GM10266 (cell line): ENCODE measurements around the gene XCL2.
"Not testable (repeated sequence)": the region's sequence is repeated elsewhere in the genome, so short reads cannot be mapped to it uniquely, and the experiment has no call there.

Source experiments
- DNase-seq: peaks from one replicate; pipeline ENCODE4 v3.0.0; 2012; ENCODE audit errors: extremely low spot score
- CTCF ChIP-seq: IDR thresholded peaks from 2 replicates; pipeline ENCODE4 v1.5.1; 2012; ENCODE audit warnings: mild to moderate bottlenecking, low read depth; ENCODE audit not compliant: control insufficient read depth, insufficient read depth; ENCODE audit errors: missing control alignments

XCL2 gene

GRCh38 chr1:168543840-168544498 lies at the start of gene XCL2:
TSS of gene XCL2 (minus strand) at chr1:168543997. CDS start at chr1:168543964, 33 bp downstream.
- DNase-seq: not testable (repeated sequence)

GRCh38 chr1:168591641-168592250 lies 47.9 kb upstream of the XCL2 start:
- no peak for DNase-seq
- TF ChIP-seq CTCF: no peak

- DNase-seq: no peak
- TF ChIP-seq CTCF: no peak
Observed at GRCh38 chr1:168591066-168591465, 47.3 kb upstream of the XCL2 start.

- TF ChIP-seq CTCF: no peak
- DNase-seq: no peak
Observed at GRCh38 chr1:168589167-168589566, 45.4 kb upstream of the XCL2 start.

GRCh38 chr1:168585937-168586336 lies 42.1 kb upstream of the XCL2 start:
- TF ChIP-seq CTCF: no peak

GRCh38 chr1:168585191-168585590 lies 41.4 kb upstream of the XCL2 start:
- DNase-seq: no peak
- TF ChIP-seq CTCF: no peak

More at GRCh38 chr1:168585937-168586336, 42.1 kb upstream of the XCL2 start:
- DNase-seq: no peak

- DNase-seq: no peak
- TF ChIP-seq CTCF: no peak
Observed at GRCh38 chr1:168583571-168583970, 39.8 kb upstream of the XCL2 start.
